CD4-positive, alpha-beta T cell treated with Interleukin-15 for 1 hour (primary cell): ENCODE data around the gene FERMT1.
"Not testable (repeated sequence)": the region's sequence is repeated elsewhere in the genome, so short reads cannot be mapped to it uniquely, and the experiment has no call there.

ENCODE experiments used
- DNase-seq: peaks from one replicate; pipeline ENCODE4 v3.0.0-alpha.2; 2020

Gene FERMT1

GRCh38 chr20:6115221-6115895 lies 7.5 kb downstream of the FERMT1 start:
- DNase-seq: no peak

GRCh38 chr20:6114696-6115095 lies 8.1 kb downstream of the FERMT1 start:
- no peak for DNase-seq

GRCh38 chr20:6113951-6114350 lies 8.9 kb downstream of the FERMT1 start:
- no peak for DNase-seq

GRCh38 chr20:6112965-6113364 lies 9.9 kb downstream of the FERMT1 start:
- not testable (repeated sequence) for DNase-seq

GRCh38 chr20:6108330-6108729 lies 14.5 kb downstream of the FERMT1 start:
- DNase-seq: no peak

GRCh38 chr20:6104493-6105188 lies 18.2 kb downstream of the FERMT1 start:
- no peak for DNase-seq

GRCh38 chr20:6103301-6103700 lies 19.5 kb downstream of the FERMT1 start:
- no peak for DNase-seq

- DNase-seq: no peak
Observed at GRCh38 chr20:6101346-6101745, 21.5 kb downstream of the FERMT1 start.

- no peak for DNase-seq
Observed at GRCh38 chr20:6100246-6100645, 22.6 kb downstream of the FERMT1 start.

GRCh38 chr20:6099819-6100218 lies 23.0 kb downstream of the FERMT1 start:
- no peak for DNase-seq

GRCh38 chr20:6095409-6095808 lies 27.4 kb downstream of the FERMT1 start:
- DNase-seq: no peak

- DNase-seq: no peak
Observed at GRCh38 chr20:6094565-6094964, 28.3 kb downstream of the FERMT1 start.

- DNase-seq: no peak
Observed at GRCh38 chr20:6094063-6094462, 28.8 kb downstream of the FERMT1 start.

GRCh38 chr20:6091661-6092060 lies 31.2 kb downstream of the FERMT1 start:
- no peak for DNase-seq

- DNase-seq: no peak
Observed at GRCh38 chr20:6086868-6087267, 36.0 kb downstream of the FERMT1 start.

- DNase-seq: no peak
Observed at GRCh38 chr20:6083926-6084325, 38.9 kb downstream of the FERMT1 start.

- DNase-seq: no peak
Observed at GRCh38 chr20:6081236-6081635, 41.6 kb downstream of the FERMT1 start.

- DNase-seq: no peak
Observed at GRCh38 chr20:6079016-6079415, 43.8 kb downstream of the FERMT1 start.

- no peak for DNase-seq
Observed at GRCh38 chr20:6075428-6076219, 47.2 kb downstream of the FERMT1 start.

- no peak for DNase-seq
Observed at GRCh38 chr20:6074784-6075183, 48.0 kb downstream of the FERMT1 start.

GRCh38 chr20:6074145-6074561 lies 48.7 kb downstream of the FERMT1 start:
- no peak for DNase-seq

- DNase-seq: no peak
Observed at GRCh38 chr20:6070829-6071695, 51.8 kb downstream of the FERMT1 start.

GRCh38 chr20:6069669-6070068 lies 53.2 kb downstream of the FERMT1 start:
- no peak for DNase-seq
